Measurements from ENCODE around the gene RAD51B.

Gene RAD51B

GRCh38 chr14:68592948-68593556 lies 773.5 kb downstream of the RAD51B start:
- DNase-seq: no peak

GRCh38 chr14:68593806-68594536 lies 774.4 kb downstream of the RAD51B start:
- DNase-seq: no peak

GRCh38 chr14:68594737-68595380 lies 775.3 kb downstream of the RAD51B start:
- DNase-seq: no peak

GRCh38 chr14:68596211-68596610 lies 776.6 kb downstream of the RAD51B start:
- no peak for DNase-seq

GRCh38 chr14:68596701-68597100 lies 777.1 kb downstream of the RAD51B start:
- no peak for DNase-seq

GRCh38 chr14:68598089-68598488 lies 778.5 kb downstream of the RAD51B start:
- DNase-seq: no peak

- no peak for DNase-seq
Measured at GRCh38 chr14:68598621-68599447, 779.3 kb downstream of the RAD51B start.

GRCh38 chr14:68599896-68600610 lies 780.5 kb downstream of the RAD51B start:
- DNase-seq: no peak

GRCh38 chr14:68602507-68602906 lies 782.9 kb downstream of the RAD51B start:
- DNase-seq: no peak

GRCh38 chr14:68603533-68604360 lies 784.2 kb downstream of the RAD51B start:
- no peak for DNase-seq

- DNase-seq: no peak
Measured at GRCh38 chr14:68604361-68604730, 784.8 kb downstream of the RAD51B start.

- no peak for DNase-seq
Measured at GRCh38 chr14:68604822-68605221, 785.2 kb downstream of the RAD51B start.

GRCh38 chr14:68606176-68606575 lies 786.6 kb downstream of the RAD51B start:
- DNase-seq: no peak

- DNase-seq: no peak
Measured at GRCh38 chr14:68606644-68607043, 787.1 kb downstream of the RAD51B start.

GRCh38 chr14:68607081-68607866 lies 787.7 kb downstream of the RAD51B start:
- no peak for DNase-seq

GRCh38 chr14:68607867-68608573 lies 788.4 kb downstream of the RAD51B start:
- no peak for DNase-seq

- no peak for DNase-seq
Measured at GRCh38 chr14:68608574-68608962, 789.0 kb downstream of the RAD51B start.

- no peak for DNase-seq
Measured at GRCh38 chr14:68609012-68609411, 789.4 kb downstream of the RAD51B start.

GRCh38 chr14:68610251-68610793 lies 790.7 kb downstream of the RAD51B start:
- DNase-seq: no peak

- no peak for DNase-seq
Measured at GRCh38 chr14:68611599-68611998, 792.0 kb downstream of the RAD51B start.
